Transverse colon (tissue), 4 donors: Measurements from ENCODE around the gene SH2B2.

Source experiments
- CTCF ChIP-seq, 5 experiments: fragments of 200-600 bp in 3 of 5; fragments of 450-650 bp in 2 of 5; sonication (generic) in 3 of 5; IDR thresholded peaks; 1 replicate in 2 of 5; 2 replicates in 3 of 5; pipeline ENCODE4 v1.5.1; 2016 to 2017; ENCODE audit warnings: antibody characterized with exemption in 5 of 5, inconsistent platforms in 3 of 5, mild to moderate bottlenecking in 2 of 5, moderate library complexity in 1 of 5
- EP300 ChIP-seq: sonication (generic); formaldehyde crosslinking; IDR thresholded peaks from one replicate; pipeline ENCODE4 v1.6.1; 2017; ENCODE audit warnings: antibody characterized with exemption, low read depth
- POLR2A ChIP-seq: fragments of 450-650 bp; IDR thresholded peaks from one replicate; pipeline ENCODE4 v1.6.1; 2016; ENCODE audit warnings: antibody characterized with exemption, mild to moderate bottlenecking, moderate library complexity
- POLR2AphosphoS5 ChIP-seq, 3 donors: sonication (generic); formaldehyde crosslinking; IDR thresholded peaks; one replicate each; pipeline ENCODE4 v1.6.1; 2016; ENCODE audit warnings: antibody characterized with exemption in 3 of 3

- TF ChIP-seq POLR2A (no peak), EP300 (peak; percentile 10), CTCF (IDR thresholded peaks at IDR 0.05) (no peak), POLR2AphosphoS5 (IDR thresholded peaks at IDR 0.05) (peak in 2 of 3 donors; percentile 23 to 63)
Observed at GRCh38 chr7:102306916-102307677, 20.4 kb downstream of the SH2B2 start.
